HepG2 (cell line): Measurements from ENCODE around the gene VAPA. TPM values are rescaled to one million over a fixed set of nuclear protein-coding genes. Genes with fewer than 3 reads are reported as not detected.

Experiments
- BATF2 ChIP-seq: sonication (generic); formaldehyde crosslinking; IDR thresholded peaks from 2 replicates; pipeline ENCODE4 v1.8.0; 2022; ENCODE audit warnings: mild to moderate bottlenecking, missing genetic modification reagents, moderate library complexity
- GTF3A ChIP-seq: sonication (generic); formaldehyde crosslinking; conservative IDR thresholded peaks from 2 replicates; pipeline ENCODE4 v1.4.0; 2020; ENCODE audit warnings: mild to moderate bottlenecking, missing genetic modification reagents
- MTF2 ChIP-seq: sonication (generic); formaldehyde crosslinking; IDR thresholded peaks from 2 replicates; pipeline ENCODE4 v1.5.0; 2020; ENCODE audit warnings: missing genetic modification reagents, borderline replicate concordance
- NR0B2 ChIP-seq: sonication (generic); formaldehyde crosslinking; IDR thresholded peaks from 2 replicates; pipeline ENCODE4 v1.4.0; 2020; ENCODE audit warnings: mild to moderate bottlenecking, missing genetic modification reagents
- PLRG1 ChIP-seq: fragments of 450-650 bp; conservative IDR thresholded peaks from 2 replicates; pipeline ENCODE4 v1.6.1; 2016
- U2AF2 ChIP-seq: fragments of 200-400 bp; formaldehyde crosslinking; IDR thresholded peaks from 2 replicates; pipeline ENCODE4 v1.6.1; 2017; ENCODE audit warnings: low read depth, mild to moderate bottlenecking, low read length
- ZBTB40 ChIP-seq, 2 experiments: fragments of 450-650 bp in 1 of 2; sonication (generic) in 1 of 2; formaldehyde crosslinking in 1 of 2; IDR thresholded peaks; 2 replicates each; pipeline versions ENCODE4 v1.6.1 to v1.8.0; 2016 to 2022; ENCODE audit warnings: antibody characterized with exemption in 1 of 2, mild to moderate bottlenecking in 1 of 2, missing genetic modification reagents in 1 of 2
- ZGPAT ChIP-seq: IDR thresholded peaks from 2 replicates; pipeline ENCODE4 v1.6.1; 2016; ENCODE audit warnings: mild to moderate bottlenecking
- ZMAT5 ChIP-seq: sonication (generic); formaldehyde crosslinking; IDR thresholded peaks from 2 replicates; pipeline ENCODE4 v1.5.0; 2020; ENCODE audit warnings: mild to moderate bottlenecking, low read depth, missing genetic modification reagents, borderline replicate concordance
- ZNF18 ChIP-seq: sonication (generic); formaldehyde crosslinking; IDR thresholded peaks from 2 replicates; pipeline ENCODE4 v1.8.0; 2022; ENCODE audit warnings: mild to moderate bottlenecking, missing genetic modification reagents; ENCODE audit not compliant: insufficient replicate concordance
- ZNF281 ChIP-seq: sonication (generic); formaldehyde crosslinking; IDR thresholded peaks from 2 replicates; pipeline ENCODE4 v1.4.0; 2020; ENCODE audit warnings: missing genetic modification reagents, borderline replicate concordance
- polyA plus RNA-seq, 8 experiments: library from polyadenylated mRNA; depleted of rRNA in 3 of 8; stranded (reverse) in 7 of 8; unstranded in 1 of 8; fragments of >200 nt; fragmentation: Illumina TruSeq in 4 of 8; extraction: Trizol in 4 of 8; gene quantifications; 2 replicates each; pipeline versions ENCODE4 v1.2.1 to v1.2.3, GENCODE V29; 2011 to 2016; ENCODE audit warnings: low read depth in 4 of 8, missing spikeins in 1 of 8, mixed read lengths in 1 of 8; ENCODE audit not compliant: insufficient read depth in 1 of 8
- total RNA-seq, 5 experiments: library from RNA; depleted of rRNA; stranded (reverse); fragments of >200 nt; fragmentation: Illumina TruSeq; extraction: Trizol; gene quantifications; 2 replicates each; pipeline ENCODE4 v1.2.3, GENCODE V29; 2016; ENCODE audit warnings: low read depth in 1 of 5

The VAPA gene
- total and polyA plus RNA-seq, 2 of the 13 experiments (the other 11 are each of a cell fraction or from before 2014, with no cell fraction given): 167 to 294 TPM

GRCh38 chr18:9985641-9986040 lies 71.8 kb downstream of the VAPA start (continued):
- TF ChIP-seq ZNF281 (no peak), MTF2 (no peak), ZMAT5 (no peak), ZNF18 (CRISPR knock-in tag) (no peak), GTF3A (CRISPR knock-in tag) (no peak), ZGPAT (no peak), NR0B2 (no peak), ZBTB40 (IDR thresholded peaks at IDR 0.05) (no peak), ZBTB40 (CRISPR knock-in tag; IDR thresholded peaks at IDR 0.05) (no peak), U2AF2 (no peak), BATF2 (CRISPR knock-in tag) (no peak), PLRG1 (no peak)
